Kasumi-1 (cell line): ENCODE results near the gene PITPNB.

Experiments
- DNase-seq, 2 experiments: peaks; one replicate each; lab custom pipeline; 2025; lab: John Stamatoyannopoulos, UW

Gene PITPNB

GRCh38 chr22:27858626-27859025 is 60.4 kb downstream of the PITPNB start:
- DNase-seq = no peak

GRCh38 chr22:27857443-27857842 is 61.6 kb downstream of the PITPNB start:
- DNase-seq = no peak

- no peak for DNase-seq
Observed at GRCh38 chr22:27856386-27856785, 62.7 kb downstream of the PITPNB start.

GRCh38 chr22:27853424-27853823 is 65.6 kb downstream of the PITPNB start:
- no peak for DNase-seq

DNA sequence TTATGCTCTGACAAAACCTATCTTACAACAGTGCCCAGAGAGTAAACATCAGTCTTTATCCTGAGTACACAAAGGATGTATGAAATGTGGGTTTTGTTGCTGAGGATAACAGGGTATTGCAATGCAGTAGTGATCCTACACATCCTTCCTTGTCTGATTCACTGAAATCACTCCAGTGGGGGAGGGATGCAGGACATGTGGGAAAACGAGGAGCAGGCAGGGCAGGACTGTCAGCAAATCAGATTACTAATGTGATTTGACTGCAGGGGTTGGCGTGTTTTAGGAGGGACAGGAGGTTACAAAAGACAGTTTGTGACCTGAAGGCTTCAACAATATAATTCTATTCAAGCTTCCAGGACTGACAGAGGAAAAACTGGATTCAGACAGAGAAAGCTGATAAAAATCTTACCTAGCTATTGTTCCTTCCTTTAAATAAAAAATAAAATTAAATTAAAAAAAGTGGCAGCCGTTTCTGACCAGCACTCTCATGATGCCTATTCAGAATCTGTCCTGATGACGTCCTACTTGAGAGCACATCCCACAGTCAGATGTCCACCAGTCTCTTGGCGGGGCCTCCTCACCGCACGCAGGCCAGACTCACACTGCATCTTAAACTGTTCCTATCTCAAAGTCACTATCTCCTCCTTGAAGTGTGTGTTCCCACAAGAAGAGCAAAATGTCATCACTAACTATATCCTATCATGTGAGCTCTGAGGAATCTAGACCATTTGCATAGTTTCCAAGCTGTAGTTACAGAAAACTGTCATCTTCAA is 66.9 kb downstream of the PITPNB start:
- no peak for DNase-seq

DNA sequence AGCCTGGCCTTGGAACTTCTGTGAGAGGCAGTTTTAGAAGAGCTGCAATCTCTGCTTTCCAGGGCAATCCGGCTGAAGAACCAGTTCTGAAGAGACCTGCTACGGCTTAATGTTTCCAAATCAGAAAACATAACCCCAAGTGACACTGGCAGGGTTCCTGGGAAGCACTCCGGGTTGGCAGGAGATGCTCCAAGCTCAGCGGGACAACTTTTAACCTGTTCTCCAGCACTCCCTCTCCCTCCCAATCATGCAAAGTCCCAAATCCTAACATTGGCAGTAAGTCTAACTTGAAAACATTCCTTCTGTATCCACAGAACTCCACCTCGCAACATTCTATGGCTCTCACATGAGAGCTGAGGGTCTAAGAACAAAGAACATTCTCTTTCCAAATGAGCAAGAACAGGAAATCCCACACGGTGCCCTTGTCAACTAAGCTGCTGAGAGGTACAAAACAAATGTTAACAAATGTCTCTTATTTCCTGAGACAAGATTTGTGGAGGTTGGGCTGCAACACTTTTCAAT is 69.0 kb downstream of the PITPNB start:
- DNase-seq = no peak

DNA sequence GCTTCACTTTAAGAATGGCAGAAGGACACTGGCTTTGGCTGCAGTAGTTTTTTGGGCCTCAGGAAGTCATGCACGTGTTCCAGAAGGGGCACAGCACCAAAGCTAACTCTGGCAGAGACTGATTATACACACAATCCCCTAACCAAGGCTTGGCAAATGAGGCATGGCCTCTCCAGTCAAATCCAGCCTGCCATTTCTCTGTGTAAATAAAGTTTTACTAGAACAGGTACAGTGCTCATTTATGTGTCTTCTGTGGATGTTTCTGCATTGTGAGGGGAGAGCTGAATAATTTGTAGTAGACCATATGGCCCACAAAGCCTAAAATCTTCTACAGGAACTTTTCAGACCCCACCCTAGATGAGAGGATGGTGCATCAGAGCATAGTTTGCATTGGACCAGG is 71.1 kb downstream of the PITPNB start:
- no peak for DNase-seq

GRCh38 chr22:27846910-27847309 is 72.1 kb downstream of the PITPNB start:
- DNase-seq = no peak

DNA sequence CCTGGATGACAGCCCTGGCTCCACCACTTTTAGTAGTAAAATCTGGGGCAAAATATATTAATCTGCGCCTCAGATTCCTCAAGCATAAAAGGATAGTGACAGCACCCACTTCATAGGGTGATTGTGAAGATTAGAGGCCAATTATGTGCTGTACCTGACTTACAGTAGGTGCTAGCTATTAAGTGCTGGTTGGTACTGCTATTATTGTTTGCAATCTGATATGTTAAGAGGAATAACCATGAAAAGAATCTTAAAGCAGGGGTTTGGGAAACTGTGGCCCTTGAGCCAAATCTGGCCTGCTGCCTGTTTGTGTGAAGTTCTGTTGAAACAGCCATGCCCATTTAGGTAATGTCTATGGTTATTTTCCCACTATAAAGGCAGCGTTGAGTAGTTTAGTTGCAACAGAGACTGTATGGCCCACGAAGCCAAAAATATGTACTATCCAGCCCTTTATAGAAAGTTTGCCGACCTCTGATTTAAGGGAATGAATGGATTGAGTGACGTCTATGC is 72.8 kb downstream of the PITPNB start:
- DNase-seq = no peak

DNA sequence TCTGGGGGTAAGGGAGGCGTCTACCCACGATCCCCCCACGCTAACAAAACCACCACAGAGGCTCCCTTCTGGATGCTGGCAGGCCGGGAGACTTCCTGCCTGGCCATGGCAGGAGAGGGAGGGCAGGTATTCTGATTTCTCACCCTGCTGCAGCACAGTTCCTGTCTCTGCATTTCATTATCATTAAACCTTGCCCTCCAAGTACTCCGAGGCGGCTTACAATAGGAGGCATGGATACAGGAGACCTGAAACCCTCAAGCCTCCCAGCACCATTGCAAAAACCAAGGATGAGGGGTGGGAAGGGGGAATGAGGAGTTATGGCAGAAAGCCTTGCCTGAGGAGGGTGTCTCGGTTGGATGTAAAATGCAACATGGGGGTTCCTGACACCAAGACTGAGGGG is 73.4 kb downstream of the PITPNB start:
- no peak for DNase-seq

DNA sequence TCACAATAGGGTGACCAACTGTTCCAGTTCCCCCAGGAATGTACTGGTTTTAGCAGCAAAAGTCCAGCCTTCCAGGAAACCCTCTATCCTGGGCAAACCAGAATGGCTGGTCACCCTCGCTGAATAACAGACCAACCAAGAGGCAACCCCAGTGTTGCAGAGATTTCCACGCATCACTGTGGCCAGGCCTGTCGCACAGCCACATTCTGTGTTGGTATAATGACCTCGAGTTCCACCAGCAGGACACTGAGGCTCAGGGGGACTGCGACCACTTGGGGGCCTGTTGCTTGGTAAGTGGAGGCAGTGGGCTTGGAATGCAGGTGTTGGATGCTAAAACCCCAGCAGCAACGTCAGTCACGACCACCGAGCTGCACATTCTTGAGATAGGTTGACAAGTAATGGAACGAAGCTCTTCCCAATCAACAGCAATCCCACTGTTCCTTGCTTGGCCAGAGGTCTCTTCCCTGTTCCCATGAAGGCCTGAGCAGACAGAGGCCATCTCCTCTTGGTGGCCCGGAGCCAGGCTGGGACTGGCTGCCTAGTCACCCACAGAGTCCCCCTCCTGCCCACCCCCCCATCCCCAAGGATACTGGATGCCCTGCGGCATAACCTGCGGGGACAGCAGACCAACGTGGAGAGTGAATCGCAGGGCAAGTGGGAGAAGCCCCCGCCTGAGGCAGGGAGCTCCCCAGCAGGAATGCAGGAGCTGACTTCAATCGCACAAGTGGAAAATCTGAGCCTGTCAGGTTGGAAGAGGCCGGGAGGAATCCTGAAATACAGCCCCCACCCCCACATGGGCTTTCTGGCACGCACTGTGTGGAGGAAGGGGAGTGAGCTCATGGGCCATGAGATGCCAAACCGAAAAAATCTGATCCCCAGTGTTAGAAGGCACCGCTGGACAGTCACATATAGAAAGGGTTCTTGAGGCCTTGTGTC is 74.1 kb downstream of the PITPNB start:
- no peak for DNase-seq

- no peak for DNase-seq
Observed at GRCh38 chr22:27844256-27844655, 74.8 kb downstream of the PITPNB start.

DNA sequence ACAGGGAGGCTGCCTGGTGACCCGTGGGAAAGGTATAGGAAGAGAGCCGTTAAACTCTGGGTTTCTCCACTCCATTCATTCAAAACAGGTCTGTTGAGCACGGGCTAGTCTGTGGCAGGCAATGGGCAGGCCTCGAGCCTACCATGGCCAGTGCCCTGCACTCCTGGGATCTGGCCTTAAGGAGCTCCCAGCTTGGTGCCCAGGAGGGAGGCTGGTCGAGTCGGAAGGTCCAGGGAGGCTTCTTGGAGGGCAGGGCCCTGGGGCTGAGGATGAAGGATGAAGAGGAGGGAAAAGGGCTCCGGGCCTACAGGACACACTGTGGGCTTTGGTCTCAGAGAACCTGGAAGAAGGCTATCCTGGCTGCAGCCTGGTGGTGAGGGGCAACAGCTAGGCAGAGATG is 75.6 kb downstream of the PITPNB start:
- DNase-seq = no peak

GRCh38 chr22:27842669-27843431 is 76.2 kb downstream of the PITPNB start:
- DNase-seq = no peak

GRCh38 chr22:27842201-27842600 is 76.9 kb downstream of the PITPNB start:
- DNase-seq = no peak

- no peak for DNase-seq
Observed at GRCh38 chr22:27840436-27840835, 78.6 kb downstream of the PITPNB start.

DNA sequence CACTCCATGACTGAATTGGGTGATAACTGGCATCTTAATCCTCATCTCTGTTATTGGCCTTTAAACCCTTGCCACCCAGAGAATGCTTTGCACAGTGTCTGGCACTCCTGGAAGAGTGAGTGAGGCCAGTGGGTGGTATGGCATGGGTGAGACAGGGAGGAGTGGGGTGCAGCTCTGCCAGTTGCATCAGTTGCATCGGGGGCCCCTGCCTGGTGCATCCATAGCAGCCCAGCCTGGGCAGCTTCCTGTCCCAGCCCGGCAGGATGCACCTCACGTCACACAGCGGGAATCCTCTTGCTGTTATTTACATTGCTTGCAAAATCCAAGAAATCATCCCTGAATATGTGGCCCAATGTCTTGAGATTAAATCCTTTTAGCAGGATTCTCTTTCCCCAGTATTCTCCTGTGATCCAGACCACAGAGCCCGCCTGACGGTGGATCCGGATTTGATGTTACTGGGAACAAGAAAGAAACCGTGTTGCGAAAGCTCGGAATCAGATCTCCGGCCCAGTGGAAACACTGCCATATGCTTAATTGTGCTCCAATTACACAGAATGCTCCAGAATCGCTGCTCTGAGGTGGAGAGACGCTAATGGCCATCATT is 79.9 kb downstream of the PITPNB start:
- DNase-seq = no peak

- DNase-seq = no peak
Observed at GRCh38 chr22:27836181-27836580, 82.9 kb downstream of the PITPNB start.

DNA sequence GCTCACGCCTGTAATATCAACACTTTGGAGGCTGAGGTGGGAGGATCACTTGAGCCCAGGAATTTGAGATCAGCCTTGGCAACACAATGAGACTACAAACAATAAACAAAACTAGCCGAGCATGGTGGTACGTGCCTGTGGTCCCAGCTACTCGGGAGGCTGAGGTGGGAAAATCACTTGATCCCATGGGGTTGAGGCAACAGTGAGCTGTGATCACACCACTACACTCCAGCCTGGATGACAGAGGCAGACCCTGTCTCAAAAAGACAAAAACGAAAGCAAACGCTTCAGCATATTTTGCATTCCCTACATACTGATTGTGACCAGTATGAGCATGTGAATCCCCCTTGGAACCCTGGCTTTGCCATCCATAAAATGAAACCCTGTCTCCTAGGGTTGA is 83.6 kb downstream of the PITPNB start:
- DNase-seq = no peak

- no peak for DNase-seq
Observed at GRCh38 chr22:27834364-27835185, 84.5 kb downstream of the PITPNB start.

DNA sequence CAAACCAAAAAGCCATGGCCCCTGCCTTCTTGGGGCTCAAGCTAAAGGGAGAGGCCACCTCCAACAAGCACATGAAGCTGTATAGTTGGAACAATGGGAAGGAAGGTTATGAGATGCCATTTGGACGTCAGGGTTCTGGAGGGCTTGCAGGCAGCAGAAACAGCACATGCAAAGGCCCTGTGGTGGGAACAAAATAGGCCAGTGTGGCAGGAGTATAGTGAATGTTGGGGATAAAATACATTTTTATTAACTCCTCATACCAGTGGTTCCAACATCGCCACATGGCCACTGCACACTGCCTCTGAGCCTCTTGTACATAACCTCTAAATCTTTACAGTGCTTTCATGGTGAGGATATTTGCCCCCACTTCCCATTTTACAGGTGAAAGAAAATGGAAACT is 85.3 kb downstream of the PITPNB start:
- no peak for DNase-seq
